HG02678 (cell line): ENCODE data around the gene MARCO.
"Not testable (repeated sequence)": the region's sequence is repeated elsewhere in the genome, so short reads cannot be mapped to it uniquely, and the experiment has no call there.

ENCODE experiments used
- ATAC-seq: cut with Tn5 transposase; IDR thresholded peaks from one replicate; pipeline ENCODE4 v1.9.1; 2021; ENCODE audit warnings: mild to moderate bottlenecking, moderate library complexity; ENCODE audit not compliant: unreplicated experiment

MARCO gene

DNA sequence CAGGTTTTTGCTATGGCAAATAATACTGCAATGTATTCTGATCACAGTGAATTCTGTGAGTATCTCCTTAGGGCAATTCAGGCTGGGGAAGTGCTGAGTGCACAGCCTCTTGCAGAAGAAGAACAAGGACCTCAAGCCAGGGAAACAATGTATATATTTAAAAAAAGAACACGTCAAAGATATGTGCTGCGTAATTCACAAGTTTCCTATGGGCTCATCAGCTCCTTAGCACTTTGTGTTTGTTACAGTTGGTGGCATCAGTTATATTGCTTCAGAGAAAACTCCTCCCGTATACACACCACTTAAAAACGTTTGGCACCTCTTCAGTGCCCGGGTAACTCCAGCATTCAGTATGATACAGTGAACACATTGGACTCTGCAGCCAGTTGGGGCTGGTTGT is 16.5 kb upstream of the MARCO start:
- no peak for ATAC-seq

DNA sequence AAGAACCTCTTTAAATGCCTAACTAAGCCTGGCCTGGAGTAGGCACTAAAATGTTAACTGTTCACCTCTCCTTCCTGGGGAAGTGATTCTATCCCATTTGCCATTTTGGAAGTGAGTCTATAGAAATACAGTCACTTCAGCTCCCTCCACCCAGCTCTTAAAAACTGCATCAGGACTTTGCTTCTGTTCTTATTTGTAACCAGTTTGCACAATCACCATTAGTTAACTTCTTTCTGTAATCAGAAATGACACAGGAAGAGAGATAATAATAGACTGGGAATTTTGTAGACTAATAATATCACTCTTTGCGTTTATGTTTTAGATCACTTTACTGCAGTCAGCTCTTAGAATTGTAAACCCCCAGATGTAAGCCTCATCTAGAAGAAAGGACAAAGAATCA is 16.0 kb upstream of the MARCO start:
- ATAC-seq, result no peak

GRCh38 chr2:118929059-118929458 is 12.9 kb upstream of the MARCO start:
- no peak for ATAC-seq

DNA sequence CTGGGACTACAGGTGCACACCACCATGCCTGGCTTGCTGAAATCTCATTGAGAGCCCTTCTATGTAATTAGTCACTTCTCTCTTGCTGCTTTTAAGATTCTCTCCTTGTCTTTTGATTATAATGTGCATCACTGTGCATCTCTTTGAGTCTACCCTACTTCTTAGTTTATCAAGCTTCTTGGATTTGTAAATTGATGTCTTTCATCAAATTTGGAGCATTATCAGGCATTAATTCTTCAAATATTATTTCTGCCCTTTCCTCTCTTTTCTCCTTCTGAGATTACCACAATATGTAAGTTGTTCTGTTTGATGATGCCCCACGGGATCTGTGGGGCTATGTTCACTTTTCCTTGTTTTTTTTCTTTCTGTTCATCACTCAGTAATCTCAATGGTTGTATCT is 9.0 kb upstream of the MARCO start:
- ATAC-seq, result no peak

- no peak for ATAC-seq
These were observed 5.7 kb upstream of the MARCO start for GRCh38 chr2:118936306-118936705.

- no peak for ATAC-seq
These were observed 5.1 kb upstream of the MARCO start for GRCh38 chr2:118936936-118937335.

DNA sequence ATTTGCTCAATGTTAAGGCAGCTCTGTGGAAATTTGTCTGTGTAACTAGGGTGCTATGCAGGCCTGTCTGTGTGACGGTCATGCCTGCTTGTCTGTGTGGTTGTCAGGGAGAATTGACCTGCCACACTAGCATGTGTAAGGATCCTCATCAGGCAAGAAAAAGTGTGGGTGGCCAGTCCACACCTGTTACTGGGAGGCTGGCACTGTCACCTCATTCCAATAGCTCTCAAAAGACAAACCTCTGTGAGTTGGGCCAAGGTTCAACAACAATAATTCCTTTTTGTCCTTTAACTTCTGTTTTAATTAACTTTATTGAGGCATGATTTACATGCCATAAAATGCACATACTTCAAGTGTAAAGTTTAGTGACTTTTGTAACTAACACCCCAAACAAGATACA is 4.2 kb upstream of the MARCO start:
- ATAC-seq, result no peak

DNA sequence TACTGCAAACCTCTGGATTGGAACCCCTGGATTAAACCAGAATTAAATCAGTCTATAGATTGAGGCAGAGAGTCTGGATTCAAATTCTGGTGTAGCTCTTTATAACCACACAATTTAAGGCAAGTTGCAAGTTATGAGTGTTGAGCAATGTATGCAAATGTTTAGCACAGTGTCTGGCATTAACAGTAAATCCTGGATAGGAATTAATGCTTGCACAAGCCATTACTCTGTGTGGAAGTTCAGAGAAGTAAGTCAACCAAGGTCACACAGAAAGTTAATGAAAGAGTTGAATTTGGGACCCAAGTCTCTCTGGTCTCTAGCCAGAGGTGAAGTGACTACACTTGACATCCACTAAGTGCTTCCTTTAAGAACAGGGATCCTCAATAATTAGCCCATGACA is 2.0 kb upstream of the MARCO start:
- ATAC-seq, result no peak

- no peak for ATAC-seq
These were observed 1.4 kb upstream of the MARCO start for GRCh38 chr2:118940486-118941120.

- ATAC-seq, result no peak
These were observed 1.3 kb downstream of the MARCO start for GRCh38 chr2:118943286-118943685.

DNA sequence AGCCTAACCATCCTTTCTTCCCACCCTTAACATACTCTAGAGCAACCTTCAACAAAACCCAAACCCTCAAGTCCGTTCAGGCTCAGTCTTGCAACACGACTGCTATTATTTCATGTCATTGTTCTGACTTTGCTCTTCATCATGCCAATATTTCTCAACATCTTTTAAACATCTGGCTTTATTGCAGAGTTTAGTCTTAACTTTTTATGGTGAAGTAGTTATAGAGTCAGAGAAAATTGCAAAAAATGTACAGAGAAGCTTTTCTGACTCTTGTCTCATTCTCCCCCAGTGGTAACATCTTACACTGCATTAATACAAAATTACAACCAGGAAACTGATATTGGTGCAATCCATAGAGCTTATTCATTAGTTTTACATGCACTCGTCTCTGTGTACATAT is 3.9 kb downstream of the MARCO start:
- no peak for ATAC-seq

GRCh38 chr2:118948266-118948665 is 6.3 kb downstream of the MARCO start:
- ATAC-seq, result not testable (repeated sequence)

DNA sequence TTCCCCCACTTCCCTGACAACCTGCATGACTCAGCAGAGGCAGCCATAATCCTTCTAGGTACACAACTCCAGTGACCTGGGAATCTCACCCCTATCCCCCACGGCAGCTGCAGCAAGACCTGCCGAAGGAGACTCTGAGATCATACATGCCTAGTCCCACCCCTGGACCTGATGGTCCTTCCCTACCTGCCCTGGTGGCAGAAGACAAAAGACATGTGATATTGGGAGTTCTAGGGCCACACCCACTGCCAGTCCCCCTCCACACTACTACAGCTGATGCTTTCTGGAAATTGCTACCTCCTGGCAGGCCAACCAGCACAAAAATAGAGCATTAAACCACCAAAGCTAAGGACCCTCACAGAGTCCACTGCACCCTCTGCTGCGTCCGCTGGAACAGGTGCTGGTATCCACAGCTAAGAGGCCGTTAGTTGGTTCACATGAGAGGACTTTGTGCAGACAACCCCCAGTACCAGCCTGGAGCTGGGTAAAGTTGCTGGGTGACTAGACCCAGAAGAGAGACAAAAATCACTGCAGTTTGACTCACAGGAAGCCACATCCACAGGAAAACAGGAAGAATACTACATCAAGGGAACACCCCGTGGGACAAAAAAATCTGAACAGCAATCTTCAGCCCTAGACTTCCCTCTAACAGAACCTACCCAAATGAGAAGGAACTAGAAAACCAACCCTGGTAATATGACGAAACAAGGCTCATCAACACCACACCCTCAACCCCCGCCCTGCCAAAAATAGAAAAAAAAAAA is 12.5 kb downstream of the MARCO start:
- no peak for ATAC-seq

- ATAC-seq, result no peak
These were observed 23.7 kb downstream of the MARCO start for GRCh38 chr2:118965737-118966136.

DNA sequence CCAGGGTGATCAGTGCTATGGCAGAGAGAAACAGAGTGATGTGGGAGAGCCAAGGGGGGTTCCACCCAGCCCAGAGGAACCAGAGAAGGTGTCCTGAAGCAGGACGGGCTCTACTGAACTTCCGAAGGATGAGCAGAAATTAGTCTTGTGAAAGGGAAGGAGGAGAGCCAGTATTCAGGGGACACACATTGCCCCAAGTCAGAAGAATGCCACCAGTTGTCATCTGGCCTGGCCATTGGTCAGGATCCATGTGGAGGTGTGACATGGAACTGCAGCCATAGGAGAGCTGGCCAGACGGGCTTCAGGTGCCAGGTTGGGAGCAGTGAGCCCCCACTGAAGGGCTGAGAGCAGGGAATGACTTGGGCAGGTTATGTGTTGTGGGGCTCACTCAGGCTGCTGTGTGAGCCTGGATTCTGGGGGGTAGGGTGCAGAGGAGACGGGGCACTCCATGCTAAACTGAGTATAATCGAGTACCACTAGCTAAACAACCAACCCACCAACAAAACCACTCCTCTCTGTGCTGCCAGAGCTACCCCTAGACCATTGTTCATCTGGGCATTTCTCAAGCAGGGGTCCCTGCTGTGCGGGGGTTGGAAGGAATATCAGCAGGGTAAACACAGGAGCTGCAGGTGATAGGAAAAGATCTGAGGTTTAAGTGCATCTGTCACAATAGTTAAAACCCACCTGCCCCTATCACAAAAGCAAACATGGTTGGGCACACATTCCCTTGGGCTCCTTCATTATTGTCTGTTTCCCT is 25.3 kb downstream of the MARCO start:
- no peak for ATAC-seq

- ATAC-seq, result no peak
These were observed 26.0 kb downstream of the MARCO start for GRCh38 chr2:118968042-118968441.

DNA sequence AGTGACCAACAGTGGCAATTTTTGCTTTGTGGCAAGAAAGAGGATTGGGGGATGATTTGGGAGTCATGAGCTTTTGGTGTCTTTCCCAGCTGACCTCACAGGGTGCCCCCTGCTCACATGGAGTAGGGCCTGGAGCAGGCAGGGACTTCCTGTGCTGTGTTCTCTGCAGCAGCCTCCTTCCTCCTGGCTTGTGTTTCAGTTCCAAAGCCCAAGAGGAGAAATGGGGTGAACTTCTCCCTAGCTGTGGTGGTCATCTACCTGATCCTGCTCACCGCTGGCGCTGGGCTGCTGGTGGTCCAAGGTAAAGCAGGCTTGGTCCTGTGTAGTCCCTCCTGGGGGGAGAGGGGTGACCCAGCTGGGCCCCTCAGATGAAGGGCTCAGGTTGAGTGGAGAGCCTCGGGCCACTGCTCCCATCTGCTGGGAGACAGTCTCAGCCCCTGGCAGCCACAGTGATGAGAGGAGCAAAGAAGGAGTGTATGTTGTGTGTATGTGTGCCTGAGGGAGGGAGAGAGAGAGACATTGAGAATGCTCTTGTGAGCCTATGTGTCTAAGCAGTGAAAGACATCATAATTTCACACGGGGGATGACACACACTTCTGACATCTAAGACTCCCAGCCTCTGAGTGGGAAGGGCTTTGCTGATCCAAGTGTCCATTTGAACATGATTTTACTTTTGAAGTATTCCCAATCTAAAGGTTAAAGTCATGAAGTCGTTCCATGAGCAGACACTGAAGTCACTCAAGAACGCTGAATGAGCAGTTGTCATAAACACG is 27.2 kb downstream of the MARCO start:
- no peak for ATAC-seq

GRCh38 chr2:118969734-118970395 is 27.9 kb downstream of the MARCO start:
- no peak for ATAC-seq

- ATAC-seq, result no peak
These were observed 28.6 kb downstream of the MARCO start for GRCh38 chr2:118970396-118971135.
